VCaP (cell line): ENCODE data around the gene DES.
"Not testable (repeated sequence)": the region's sequence is repeated elsewhere in the genome, so short reads cannot be mapped to it uniquely, and the experiment has no call there.

Experiments
- H3K27ac ChIP-seq: fragments of 450-650 bp; 2 replicates; pipeline ENCODE4 v1.5.1; 2017
- TF ChIP-seq, protein P1 (sequence below): fragments of 450-650 bp; conservative IDR thresholded peaks from 2 replicates; pipeline ENCODE4 v1.5.1; 2017; ENCODE audit warnings: mild to moderate bottlenecking, moderate library complexity

DES gene

GRCh38 chr2:219402665-219403515, 15.3 kb upstream of the DES start:
- no peak overlapping the region for H3K27ac ChIP-seq
- TF ChIP-seq, protein P1, sequence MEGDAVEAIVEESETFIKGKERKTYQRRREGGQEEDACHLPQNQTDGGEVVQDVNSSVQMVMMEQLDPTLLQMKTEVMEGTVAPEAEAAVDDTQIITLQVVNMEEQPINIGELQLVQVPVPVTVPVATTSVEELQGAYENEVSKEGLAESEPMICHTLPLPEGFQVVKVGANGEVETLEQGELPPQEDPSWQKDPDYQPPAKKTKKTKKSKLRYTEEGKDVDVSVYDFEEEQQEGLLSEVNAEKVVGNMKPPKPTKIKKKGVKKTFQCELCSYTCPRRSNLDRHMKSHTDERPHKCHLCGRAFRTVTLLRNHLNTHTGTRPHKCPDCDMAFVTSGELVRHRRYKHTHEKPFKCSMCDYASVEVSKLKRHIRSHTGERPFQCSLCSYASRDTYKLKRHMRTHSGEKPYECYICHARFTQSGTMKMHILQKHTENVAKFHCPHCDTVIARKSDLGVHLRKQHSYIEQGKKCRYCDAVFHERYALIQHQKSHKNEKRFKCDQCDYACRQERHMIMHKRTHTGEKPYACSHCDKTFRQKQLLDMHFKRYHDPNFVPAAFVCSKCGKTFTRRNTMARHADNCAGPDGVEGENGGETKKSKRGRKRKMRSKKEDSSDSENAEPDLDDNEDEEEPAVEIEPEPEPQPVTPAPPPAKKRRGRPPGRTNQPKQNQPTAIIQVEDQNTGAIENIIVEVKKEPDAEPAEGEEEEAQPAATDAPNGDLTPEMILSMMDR: peak; percentile 93

- H3K27ac ChIP-seq: no peak overlapping the region
- TF ChIP-seq, protein P1: no peak
Measured at GRCh38 chr2:219403861-219404260, 14.3 kb upstream of the DES start.

DNA sequence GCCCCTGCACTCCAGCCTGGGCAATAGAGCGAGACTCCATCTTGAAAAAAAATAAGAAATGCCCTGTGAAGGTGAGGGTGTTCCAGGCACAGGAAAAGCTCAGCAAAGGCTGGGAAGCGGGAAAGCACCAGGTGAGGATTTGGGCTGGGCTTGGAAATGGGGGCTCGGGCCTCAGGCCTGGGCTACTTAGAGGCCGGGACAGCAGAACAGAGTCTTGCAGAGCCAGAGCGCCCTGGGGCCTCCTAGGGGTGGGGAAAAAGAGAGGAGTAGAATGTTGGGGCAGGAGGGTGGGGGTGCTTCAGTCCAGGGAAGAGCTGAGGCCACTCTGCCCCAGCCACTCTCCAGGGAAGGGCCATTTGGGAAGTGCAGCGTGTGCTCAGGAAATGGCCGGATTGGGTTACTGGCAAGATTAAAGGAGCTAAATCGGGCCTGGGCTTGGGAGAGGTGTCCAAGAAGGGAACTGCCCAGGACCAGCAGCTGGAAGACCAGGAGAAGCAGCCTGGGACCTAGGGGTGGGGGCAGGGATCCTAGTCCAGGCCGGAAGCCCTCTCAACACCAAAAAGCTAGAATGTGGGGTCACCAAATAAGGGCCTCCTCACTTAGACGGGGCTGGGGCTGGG, 13.8 kb upstream of the DES start:
- H3K27ac ChIP-seq: no peak overlapping the region
- TF ChIP-seq, protein P1: no peak

DNA sequence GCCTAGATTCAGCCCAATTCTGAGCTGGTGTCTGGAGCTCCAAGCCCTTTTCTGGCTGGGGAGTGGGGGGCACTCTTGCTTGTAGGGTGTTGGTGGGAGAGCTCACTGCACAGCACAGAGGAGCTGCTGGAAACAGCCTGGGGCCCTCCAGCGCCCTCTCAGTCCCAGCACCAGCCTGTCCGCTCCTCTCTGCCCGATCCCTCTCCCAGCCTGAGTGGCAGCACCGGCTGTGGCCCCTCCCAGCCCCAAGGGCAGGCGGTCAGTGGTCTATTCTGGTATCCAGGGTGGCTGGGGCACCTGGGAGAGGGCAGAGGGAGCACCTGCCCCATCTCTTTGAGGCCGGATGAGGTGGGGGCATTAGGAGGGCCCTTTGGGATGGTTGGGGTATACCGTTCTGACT, 13.2 kb upstream of the DES start:
- TF ChIP-seq, protein P1: no peak

DNA sequence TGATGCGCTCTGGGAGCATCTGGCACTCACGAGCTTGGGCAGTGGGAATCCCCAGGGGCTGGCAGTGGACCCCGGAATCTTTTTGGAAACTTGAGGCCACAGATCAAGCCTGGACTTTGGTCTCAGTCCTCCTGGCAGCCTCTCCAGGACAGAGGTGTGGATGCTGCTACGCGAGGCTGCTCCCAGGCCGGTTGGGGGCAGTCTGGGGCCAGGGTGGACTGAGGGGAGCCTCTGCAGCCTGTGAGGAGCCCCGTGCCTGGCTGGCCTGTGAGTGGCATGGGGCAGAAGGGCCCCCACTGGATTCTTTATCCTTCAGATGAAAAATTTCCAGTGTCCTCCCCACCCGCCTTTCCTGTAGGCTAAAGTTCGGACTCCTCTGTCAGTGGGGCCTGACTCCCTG, 12.7 kb upstream of the DES start:
- TF ChIP-seq, protein P1: no peak
- no peak overlapping the region for H3K27ac ChIP-seq

More for the DNA sequence above, 13.2 kb upstream of the DES start:
- H3K27ac ChIP-seq: no peak overlapping the region

DNA sequence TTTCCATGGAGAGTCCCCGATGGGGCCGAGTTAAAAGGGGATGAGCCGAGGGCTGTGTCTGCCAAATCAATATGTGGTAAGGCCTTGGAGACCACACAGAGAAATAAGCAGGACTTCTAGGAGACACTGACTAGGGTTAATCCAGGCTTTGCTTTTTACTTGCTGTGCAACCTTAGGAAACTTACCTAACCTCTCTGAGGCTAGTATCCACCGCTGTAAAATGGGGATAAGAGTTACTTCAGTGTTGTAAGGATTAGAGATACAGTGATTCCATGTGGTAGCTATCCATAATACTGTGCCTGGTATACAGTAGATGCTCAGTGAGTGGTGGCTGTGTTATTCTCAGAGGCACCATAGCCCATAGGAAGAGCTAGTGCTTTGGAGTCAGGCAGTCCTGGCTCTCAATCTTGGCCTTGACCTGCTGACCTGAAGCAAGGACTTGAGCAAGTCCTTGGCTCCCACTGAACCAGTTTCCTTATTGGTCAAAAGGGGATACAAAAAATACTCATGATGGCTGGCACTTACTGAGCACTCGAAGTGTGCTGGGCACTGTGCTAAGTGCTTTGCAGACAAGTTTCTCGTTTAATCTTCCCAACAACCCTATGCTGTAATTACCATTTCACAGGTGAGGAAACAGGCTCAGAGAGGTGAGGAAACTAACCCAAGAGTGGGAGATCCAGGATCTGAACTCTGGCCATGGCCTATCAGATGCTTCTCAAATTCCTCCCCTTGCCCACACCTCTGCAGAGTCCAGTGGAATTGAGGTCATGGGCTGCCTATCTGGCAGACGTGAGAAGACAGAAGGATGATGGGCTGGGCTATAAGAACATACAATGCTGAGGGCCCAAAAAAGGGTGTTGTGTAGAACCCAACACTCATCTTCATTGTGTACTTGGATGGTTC, 12.0 kb upstream of the DES start:
- TF ChIP-seq, protein P1: no peak
- H3K27ac ChIP-seq: no peak overlapping the region

DNA sequence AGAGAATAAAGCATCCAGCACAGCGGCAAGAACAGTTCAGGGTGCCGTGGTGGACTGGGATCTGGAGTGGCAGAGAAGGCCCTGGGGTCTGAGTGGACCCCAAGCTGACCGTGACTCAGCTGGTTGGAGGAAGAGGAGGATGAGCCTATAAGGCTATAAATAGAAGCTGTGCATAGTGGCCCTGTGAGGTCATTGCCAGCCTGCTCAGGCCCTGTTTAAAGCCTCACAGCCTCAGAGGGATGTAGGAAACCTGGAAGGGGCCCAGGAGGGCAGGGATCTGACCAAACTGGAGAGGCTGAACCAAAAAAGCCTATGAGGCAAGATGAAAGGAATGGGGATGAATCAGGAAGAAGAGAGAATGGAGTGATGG, 11.3 kb upstream of the DES start:
- H3K27ac ChIP-seq: no peak overlapping the region
- TF ChIP-seq, protein P1: no peak

DNA sequence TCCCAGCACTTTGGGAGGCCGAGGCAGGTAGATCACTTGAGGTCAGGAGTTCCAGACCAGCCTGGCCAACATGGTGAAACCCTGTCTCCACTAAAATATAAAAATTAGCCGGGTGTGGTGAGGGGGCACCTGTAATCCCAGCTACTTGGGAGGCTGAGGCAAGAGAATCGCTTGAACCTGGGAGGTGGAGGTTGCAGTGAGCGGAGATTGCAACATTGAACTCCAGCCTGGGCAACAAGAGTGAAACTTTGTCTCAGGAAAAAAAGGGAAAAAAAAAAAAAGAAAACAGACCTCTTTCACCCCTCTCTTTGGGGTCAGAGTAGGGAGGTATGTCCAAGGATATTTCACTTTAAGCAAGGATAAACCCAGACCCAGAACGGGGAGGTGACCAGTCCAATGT, 10.8 kb upstream of the DES start:
- H3K27ac ChIP-seq: not testable (repeated sequence)
